Measurements from ENCODE around the gene NOTCH2NLA. TPM values are rescaled to one million over a fixed set of nuclear protein-coding genes. Genes with fewer than 3 reads are reported as not detected.
"Not testable (repeated sequence)": the region's sequence is repeated elsewhere in the genome, so short reads cannot be mapped to it uniquely, and the experiment has no call there.

NOTCH2NLA gene
- 19.3 and 23.3 TPM in 2 replicates for total RNA-seq (2022)
- Bru-seq, nascent RNA, result percentile 62 among the genes with signal in this experiment
- BruChase-seq, experiment 1, labeled RNA remaining after a 2-hour chase, result percentile 65 among the genes with signal in this experiment
- percentile 64 among the genes with signal in this experiment for BruChase-seq, experiment 2, labeled RNA remaining after a 6-hour chase
- long read RNA-seq, transcript NOTCH2NLA-201 (5 exons, 1,874 nt), result major isoform, 18 of 18 reads
- long read RNA-seq, partial matches to known transcripts, result 0 of 18 reads
- long read RNA-seq, other reads (novel, unspliced or antisense), result 0 of 18 reads

- peak; percentile 34 to 63 for DNase-seq
- intact Hi-C loops (cut with micrococcal nuclease; ENCODE audit: unreplicated experiment); BruUV-seq (replicated peaks); H3K36me3 Mint-ChIP-seq (ENCODE audit: insufficient read depth, unreplicated experiment); H3K4me1 Mint-ChIP-seq (ENCODE audit: low read depth, unreplicated experiment); H3K27me3 ChIP-seq (replicated peaks; ENCODE audit: control insufficient read depth, insufficient read depth, low read length); H3K27me3 Mint-ChIP-seq (ENCODE audit: insufficient read depth, unreplicated experiment); H3K9me3 ChIP-seq; POLR2A ChIA-PET; H3K27ac Mint-ChIP-seq (ENCODE audit: unreplicated experiment); H3K4me1 ChIP-seq; CTCF ChIA-PET; H3K36me3 ChIP-seq (ENCODE audit: control insufficient read depth, insufficient read depth, low read length); H3K9me3 Mint-ChIP-seq (ENCODE audit: unreplicated experiment): not testable (repeated sequence)
- H3K4me3 ChIP-seq (ENCODE audit: low read depth, low read length), result peak within 1 kb of the TSS; percentile 47
- peak within 1 kb of the TSS; percentile 75 for H3K4me3 Mint-ChIP-seq (ENCODE audit: unreplicated experiment)
Observed at GRCh38 chr1:146228710-146229477, at the start of gene NOTCH2NLA. Gene NOTCH2NLA, minus strand, starts transcription at chr1:146229021. Its CDS starts 39,684 bp downstream, at chr1:146189337.

- CTCF ChIA-PET; H3K4me3 Mint-ChIP-seq (ENCODE audit: unreplicated experiment); H3K27me3 Mint-ChIP-seq (ENCODE audit: insufficient read depth, unreplicated experiment); DNase-seq; H3K9me3 Mint-ChIP-seq (ENCODE audit: unreplicated experiment); H3K4me3 ChIP-seq (ENCODE audit: low read depth, low read length); H3K36me3 ChIP-seq (ENCODE audit: control insufficient read depth, insufficient read depth, low read length); H3K4me1 ChIP-seq; H3K27me3 ChIP-seq (replicated peaks; ENCODE audit: control insufficient read depth, insufficient read depth, low read length); POLR2A ChIA-PET; H3K9me3 ChIP-seq; H3K4me1 Mint-ChIP-seq (ENCODE audit: low read depth, unreplicated experiment); H3K36me3 Mint-ChIP-seq (ENCODE audit: insufficient read depth, unreplicated experiment); H3K27ac Mint-ChIP-seq (ENCODE audit: unreplicated experiment); BruUV-seq (replicated peaks); intact Hi-C loops (cut with micrococcal nuclease; ENCODE audit: unreplicated experiment): not testable (repeated sequence)
Observed at GRCh38 chr1:146278346-146278745, 49.5 kb upstream of the NOTCH2NLA start.

GRCh38 chr1:146277087-146277486 lies 48.3 kb upstream of the NOTCH2NLA start:
- H3K4me1 ChIP-seq; H3K36me3 ChIP-seq (ENCODE audit: control insufficient read depth, insufficient read depth, low read length); H3K27me3 Mint-ChIP-seq (ENCODE audit: insufficient read depth, unreplicated experiment); H3K27ac Mint-ChIP-seq (ENCODE audit: unreplicated experiment); H3K27me3 ChIP-seq (replicated peaks; ENCODE audit: control insufficient read depth, insufficient read depth, low read length); H3K36me3 Mint-ChIP-seq (ENCODE audit: insufficient read depth, unreplicated experiment); H3K4me3 ChIP-seq (ENCODE audit: low read depth, low read length); H3K4me1 Mint-ChIP-seq (ENCODE audit: low read depth, unreplicated experiment); BruUV-seq (replicated peaks); DNase-seq; CTCF ChIA-PET; H3K9me3 Mint-ChIP-seq (ENCODE audit: unreplicated experiment); H3K9me3 ChIP-seq; H3K4me3 Mint-ChIP-seq (ENCODE audit: unreplicated experiment); intact Hi-C loops (cut with micrococcal nuclease; ENCODE audit: unreplicated experiment); POLR2A ChIA-PET: not testable (repeated sequence)

- CTCF ChIA-PET; DNase-seq; H3K27ac Mint-ChIP-seq (ENCODE audit: unreplicated experiment); intact Hi-C loops (cut with micrococcal nuclease; ENCODE audit: unreplicated experiment); H3K27me3 ChIP-seq (replicated peaks; ENCODE audit: control insufficient read depth, insufficient read depth, low read length); H3K27me3 Mint-ChIP-seq (ENCODE audit: insufficient read depth, unreplicated experiment); H3K9me3 Mint-ChIP-seq (ENCODE audit: unreplicated experiment); BruUV-seq (replicated peaks); H3K36me3 Mint-ChIP-seq (ENCODE audit: insufficient read depth, unreplicated experiment); H3K36me3 ChIP-seq (ENCODE audit: control insufficient read depth, insufficient read depth, low read length); H3K4me3 ChIP-seq (ENCODE audit: low read depth, low read length); H3K4me3 Mint-ChIP-seq (ENCODE audit: unreplicated experiment); H3K4me1 Mint-ChIP-seq (ENCODE audit: low read depth, unreplicated experiment); H3K4me1 ChIP-seq; H3K9me3 ChIP-seq; POLR2A ChIA-PET: not testable (repeated sequence)
Observed at GRCh38 chr1:146274083-146274482, 45.3 kb upstream of the NOTCH2NLA start.

GRCh38 chr1:146273194-146273593 lies 44.4 kb upstream of the NOTCH2NLA start:
- H3K27ac Mint-ChIP-seq (ENCODE audit: unreplicated experiment); H3K27me3 Mint-ChIP-seq (ENCODE audit: insufficient read depth, unreplicated experiment); H3K36me3 ChIP-seq (ENCODE audit: control insufficient read depth, insufficient read depth, low read length); H3K9me3 ChIP-seq; H3K4me1 ChIP-seq; H3K27me3 ChIP-seq (replicated peaks; ENCODE audit: control insufficient read depth, insufficient read depth, low read length); H3K4me3 ChIP-seq (ENCODE audit: low read depth, low read length); CTCF ChIA-PET; BruUV-seq (replicated peaks); H3K4me1 Mint-ChIP-seq (ENCODE audit: low read depth, unreplicated experiment); POLR2A ChIA-PET; DNase-seq; H3K36me3 Mint-ChIP-seq (ENCODE audit: insufficient read depth, unreplicated experiment); H3K4me3 Mint-ChIP-seq (ENCODE audit: unreplicated experiment); intact Hi-C loops (cut with micrococcal nuclease; ENCODE audit: unreplicated experiment); H3K9me3 Mint-ChIP-seq (ENCODE audit: unreplicated experiment): not testable (repeated sequence)

GRCh38 chr1:146272734-146273133 lies 43.9 kb upstream of the NOTCH2NLA start:
- H3K36me3 Mint-ChIP-seq (ENCODE audit: insufficient read depth, unreplicated experiment); CTCF ChIA-PET; H3K4me1 Mint-ChIP-seq (ENCODE audit: low read depth, unreplicated experiment); H3K9me3 ChIP-seq; POLR2A ChIA-PET; H3K4me1 ChIP-seq; H3K4me3 ChIP-seq (ENCODE audit: low read depth, low read length); H3K27ac Mint-ChIP-seq (ENCODE audit: unreplicated experiment); H3K36me3 ChIP-seq (ENCODE audit: control insufficient read depth, insufficient read depth, low read length); DNase-seq; H3K4me3 Mint-ChIP-seq (ENCODE audit: unreplicated experiment); H3K27me3 ChIP-seq (replicated peaks; ENCODE audit: control insufficient read depth, insufficient read depth, low read length); BruUV-seq (replicated peaks); H3K27me3 Mint-ChIP-seq (ENCODE audit: insufficient read depth, unreplicated experiment); H3K9me3 Mint-ChIP-seq (ENCODE audit: unreplicated experiment); intact Hi-C loops (cut with micrococcal nuclease; ENCODE audit: unreplicated experiment): not testable (repeated sequence)

- H3K27ac Mint-ChIP-seq (ENCODE audit: unreplicated experiment); H3K27me3 ChIP-seq (replicated peaks; ENCODE audit: control insufficient read depth, insufficient read depth, low read length); H3K4me3 ChIP-seq (ENCODE audit: low read depth, low read length); H3K9me3 ChIP-seq; BruUV-seq (replicated peaks); H3K27me3 Mint-ChIP-seq (ENCODE audit: insufficient read depth, unreplicated experiment); H3K9me3 Mint-ChIP-seq (ENCODE audit: unreplicated experiment); DNase-seq; H3K36me3 Mint-ChIP-seq (ENCODE audit: insufficient read depth, unreplicated experiment); H3K4me1 Mint-ChIP-seq (ENCODE audit: low read depth, unreplicated experiment); H3K4me1 ChIP-seq; H3K36me3 ChIP-seq (ENCODE audit: control insufficient read depth, insufficient read depth, low read length); POLR2A ChIA-PET; CTCF ChIA-PET; intact Hi-C loops (cut with micrococcal nuclease; ENCODE audit: unreplicated experiment); H3K4me3 Mint-ChIP-seq (ENCODE audit: unreplicated experiment): not testable (repeated sequence)
Observed at GRCh38 chr1:146271977-146272376, 43.2 kb upstream of the NOTCH2NLA start.
